HEK293 (cell line): ENCODE results near the gene ACP3.

Experiments
- CTCF ChIP-seq: fragments of 450-650 bp; formaldehyde crosslinking; IDR thresholded peaks from 2 replicates; pipeline ENCODE4 v1.5.1; 2016; ENCODE audit warnings: missing biosample characterization, missing genetic modification characterization
- REST ChIP-seq: fragments of 450-650 bp; formaldehyde crosslinking; IDR thresholded peaks from 2 replicates; pipeline ENCODE4 v1.5.1; 2016; ENCODE audit warnings: missing biosample characterization, missing genetic modification characterization
- SP7 ChIP-seq: fragments of 450-650 bp; formaldehyde crosslinking; IDR thresholded peaks from 2 replicates; pipeline ENCODE4 v1.5.1; 2016; ENCODE audit warnings: missing biosample characterization, missing genetic modification characterization
- YY1 ChIP-seq: fragments of 450-650 bp; formaldehyde crosslinking; IDR thresholded peaks from 2 replicates; pipeline ENCODE4 v1.5.1; 2018; ENCODE audit warnings: missing biosample characterization, missing genetic modification characterization
- ZNF146 ChIP-seq: fragments of 450-650 bp; formaldehyde crosslinking; IDR thresholded peaks from 2 replicates; pipeline ENCODE4 v1.5.1; 2016; ENCODE audit warnings: missing biosample characterization, missing genetic modification characterization
- ZNF324 ChIP-seq: fragments of 450-650 bp; formaldehyde crosslinking; IDR thresholded peaks from 2 replicates; pipeline ENCODE4 v1.5.1; 2016; ENCODE audit warnings: missing biosample characterization, missing genetic modification characterization
- ZNF362 ChIP-seq: fragments of 450-650 bp; formaldehyde crosslinking; IDR thresholded peaks from 2 replicates; pipeline ENCODE4 v1.5.1; 2016; ENCODE audit warnings: missing biosample characterization, missing genetic modification characterization
- ZNF488 ChIP-seq: fragments of 450-650 bp; formaldehyde crosslinking; IDR thresholded peaks from 2 replicates; pipeline ENCODE4 v1.5.1; 2016; ENCODE audit warnings: missing biosample characterization, missing genetic modification characterization
- ZNF510 ChIP-seq: fragments of 450-650 bp; formaldehyde crosslinking; IDR thresholded peaks from 2 replicates; pipeline ENCODE4 v1.5.1; 2018; ENCODE audit warnings: mild to moderate bottlenecking, missing genetic modification characterization, missing biosample characterization; ENCODE audit not compliant: insufficient replicate concordance
- ZNF654 ChIP-seq: fragments of 450-650 bp; formaldehyde crosslinking; IDR thresholded peaks from 2 replicates; pipeline ENCODE4 v1.5.1; 2016; ENCODE audit warnings: low read depth, missing biosample characterization, missing genetic modification characterization
- ZNF776 ChIP-seq: fragments of 450-650 bp; formaldehyde crosslinking; IDR thresholded peaks from 2 replicates; pipeline ENCODE4 v1.5.0; 2017; ENCODE audit warnings: missing biosample characterization, missing genetic modification characterization, borderline replicate concordance

- TF ChIP-seq YY1 (no peak), SP7 (tag by site-specific recombination) (no peak), CTCF (tag by site-specific recombination) (no peak), ZNF776 (no peak), ZNF146 (tag by site-specific recombination) (no peak), ZNF654 (tag by site-specific recombination) (no peak), ZNF362 (tag by site-specific recombination) (no peak), ZNF488 (tag by site-specific recombination) (no peak), REST (tag by site-specific recombination) (no peak), ZNF510 (no peak), ZNF324 (tag by site-specific recombination) (no peak)
Measured at GRCh38 chr3:132283440-132283839, 33.8 kb upstream of the ACP3 start.
